Gastroesophageal sphincter (tissue), 4 donors: ENCODE results near the gene PCGF1. TPM values are rescaled to one million over a fixed set of nuclear protein-coding genes. Genes with fewer than 3 reads are reported as not detected.
A peak's percentile ranks its signal among the peaks of the same experiment; 100 is the strongest.
"Not testable (repeated sequence)": the region's sequence is repeated elsewhere in the genome, so short reads cannot be mapped to it uniquely, and the experiment has no call there.

ENCODE experiments used
- ATAC-seq: fragments of 150-250 bp; one replicate; pipeline ENCODE4 v1.9.1; 2016; ENCODE audit warnings: mild to moderate bottlenecking, moderate library complexity
- H3K27ac ChIP-seq, 4 donors: fragments of 200-600 bp; sonication (generic) in 3 of 4; 1 replicate in 3 of 4; 2 replicates in 1 of 4; pipeline ENCODE4 v1.5.1; 2016 to 2019
- H3K27me3 ChIP-seq: fragments of 200-600 bp; sonication (generic); one replicate; pipeline ENCODE4 v1.5.1; 2019
- H3K36me3 ChIP-seq, 2 donors: fragments of 200-600 bp; sonication (generic); one replicate each; pipeline ENCODE4 v1.5.1; 2019; ENCODE audit warnings: control low read depth in 1 of 2
- H3K4me1 ChIP-seq, 3 donors: fragments of 200-600 bp; sonication (generic); 1 replicate in 2 of 3; 2 replicates in 1 of 3; pipeline ENCODE4 v1.5.1; 2016 to 2019; ENCODE audit warnings: control low read depth in 2 of 3
- H3K4me3 ChIP-seq, 2 donors: fragments of 200-600 bp; sonication (generic); one replicate each; pipeline ENCODE4 v1.5.1; 2019; ENCODE audit warnings: mild to moderate bottlenecking in 1 of 2, moderate library complexity in 1 of 2
- H3K9me3 ChIP-seq, 3 donors: fragments of 200-600 bp; sonication (generic); one replicate each; pipeline ENCODE4 v1.5.1; 2017 to 2019; ENCODE audit warnings: control low read depth in 2 of 3
- CTCF ChIP-seq, 4 experiments: fragments of 200-600 bp in 2 of 4; fragments of 450-650 bp in 2 of 4; sonication (generic) in 1 of 4; IDR thresholded peaks; one replicate each; pipeline ENCODE4 v1.5.1; 2017 to 2019; ENCODE audit warnings: antibody characterized with exemption in 4 of 4, mild to moderate bottlenecking in 2 of 4, moderate library complexity in 2 of 4
- EP300 ChIP-seq: sonication (generic); formaldehyde crosslinking; IDR thresholded peaks from one replicate; pipeline ENCODE4 v1.6.1; 2017; ENCODE audit warnings: antibody characterized with exemption, mild to moderate bottlenecking
- POLR2A ChIP-seq, 2 donors: fragments of 450-650 bp; IDR thresholded peaks; one replicate each; pipeline ENCODE4 v1.6.1; 2017; ENCODE audit warnings: antibody characterized with exemption in 2 of 2, mild to moderate bottlenecking in 2 of 2, moderate library complexity in 1 of 2
- POLR2AphosphoS5 ChIP-seq: sonication (generic); formaldehyde crosslinking; IDR thresholded peaks from one replicate; pipeline ENCODE4 v1.6.1; 2017; ENCODE audit warnings: antibody characterized with exemption
- WGBS, 2 donors: methylation state at CpG; one replicate each; pipeline ENCODE4 v1.1.5; 2018; ENCODE audit warnings: low coverage in 1 of 2; 5-methylcytosine and 5-hydroxymethylcytosine counted together
- total RNA-seq, 4 donors: library from RNA; depleted of rRNA; stranded (reverse); fragments of >200 nt; gene quantifications; one replicate each; pipeline ENCODE4 v1.1.0, GENCODE V29; 2016

Gene PCGF1
- total RNA-seq, 4 donors from 2014 or later = 9.6 to 24.0 (median 18.2) TPM

GRCh38 chr2:74462054-74462785, 45.3 kb downstream of the PCGF1 start:
- Histone ChIP-seq H3K4me1 (peaks cover 2 to 40% (median 18%) of the 10 kb centered on the region in 3 donors), H3K27ac (no peak overlapping the region), H3K4me3 (no peak overlapping the region), H3K36me3 (peaks cover 0 to 25% of the 10 kb centered on the region in 2 donors), H3K27me3 (no peaks in the 10 kb centered on the region), H3K9me3 (no peaks in the 10 kb centered on the region)
- no peak for ATAC-seq
- TF ChIP-seq POLR2AphosphoS5 = no peak
- WGBS, 2 donors = 40 to 84% methylated on average over 1 to 5 of the region's 20 CpGs

- TF ChIP-seq CTCF (IDR thresholded peaks at IDR 0.05) = no peak
- no peak for TF ChIP-seq POLR2A (IDR thresholded peaks at IDR 0.05)
- TF ChIP-seq EP300 = no peak
- no peak for TF ChIP-seq POLR2AphosphoS5
- Histone ChIP-seq H3K4me1 (peaks cover 2 to 46% (median 25%) of the 10 kb centered on the region in 3 donors), H3K27me3 (no peaks in the 10 kb centered on the region), H3K4me3 (no peak overlapping the region), H3K9me3 (no peaks in the 10 kb centered on the region), H3K36me3 (peaks cover 0 to 25% of the 10 kb centered on the region in 2 donors), H3K27ac (no peak overlapping the region)
- ATAC-seq = no peak
- WGBS, 2 donors = 85 to 92% methylated on average over 4 to 8 of the region's 27 CpGs
Measured at GRCh38 chr2:74461187-74462053, 46.1 kb downstream of the PCGF1 start.

- Histone ChIP-seq H3K36me3 (peaks cover 0 to 25% of the 10 kb centered on the region in 2 donors), H3K4me1 (peaks cover 5 to 50% (median 35%) of the 10 kb centered on the region in 3 donors)
- H3K27me3 ChIP-seq, H3K27ac ChIP-seq, H3K9me3 ChIP-seq, H3K4me3 ChIP-seq, ATAC-seq: not testable (repeated sequence)
- WGBS, 2 donors = 69% methylated on average over 4 of the region's 10 CpGs; no CpG with 5 or more reads in 1 of the 2 donors
Measured at GRCh38 chr2:74460187-74460586, 47.3 kb downstream of the PCGF1 start.

GRCh38 chr2:74459503-74460118, 47.9 kb downstream of the PCGF1 start:
- not testable (repeated sequence) for ATAC-seq, H3K27me3 ChIP-seq, H3K9me3 ChIP-seq, H3K4me3 ChIP-seq, H3K27ac ChIP-seq
- TF ChIP-seq POLR2AphosphoS5 = peak; percentile 2
- Histone ChIP-seq H3K36me3 (peaks cover 0 to 25% of the 10 kb centered on the region in 2 donors), H3K4me1 (peaks cover 5 to 50% (median 35%) of the 10 kb centered on the region in 3 donors)
- WGBS, 2 donors = 82 to 100% methylated on average over 1 to 10 of the region's 13 CpGs

- 0 to 6% methylated on average over 4 to 10 of the region's 10 CpGs for WGBS, 2 donors
- TF ChIP-seq CTCF (IDR thresholded peaks at IDR 0.05) (no peak), EP300 (no peak), POLR2AphosphoS5 (no peak), POLR2A (IDR thresholded peaks at IDR 0.05) (no peak)
- peaks cover 2 to 48% (median 31%) of the 10 kb centered on the region in 3 donors for H3K4me1 ChIP-seq
Measured at GRCh38 chr2:74458938-74459363, 48.5 kb downstream of the PCGF1 start.

More at GRCh38 chr2:74458938-74459363, 48.5 kb downstream of the PCGF1 start:
- no peaks in the 10 kb centered on the region for H3K9me3 ChIP-seq
- no peak for ATAC-seq
- H3K27ac ChIP-seq = peak overlapping the region in 3 of 4 donors; percentile 84 to 91 (median 87)
- peaks cover 0 to 25% of the 10 kb centered on the region in 2 donors for H3K36me3 ChIP-seq
- no peaks in the 10 kb centered on the region for H3K27me3 ChIP-seq
- peak overlapping the region; percentile 67 to 79 for H3K4me3 ChIP-seq
